ENCODE results near the gene RSAD2. TPM values are rescaled to one million over a fixed set of nuclear protein-coding genes. Genes with fewer than 3 reads are reported as not detected.

RSAD2 gene
- polyA plus RNA-seq, 1 donor from 2014 or later = 1.2 TPM

DNA sequence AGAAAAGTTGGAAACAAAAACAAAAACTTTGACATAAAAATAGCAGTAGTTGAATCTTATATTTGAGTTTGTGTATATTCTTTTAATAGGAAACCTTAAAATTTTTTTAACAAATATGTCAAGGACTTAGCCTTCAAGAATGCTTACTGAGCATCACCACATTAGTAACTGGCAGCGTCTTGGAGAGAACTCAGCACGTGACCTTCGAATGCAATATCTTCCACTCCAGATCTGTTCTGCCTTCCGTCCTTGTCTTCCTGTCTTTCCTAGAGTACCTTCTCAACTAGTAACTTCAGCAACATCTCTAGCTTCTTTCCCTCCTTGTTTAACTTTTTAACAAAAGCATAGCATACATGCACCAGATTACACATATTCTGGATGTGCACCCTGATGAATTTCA is 972 bp downstream of the RSAD2 start:
- Histone ChIP-seq H4K20me1 (ENCODE audit: insufficient read depth) (no peaks in the 10 kb centered on the region), H3K79me2 (replicated peaks; ENCODE audit: insufficient read depth, low read length) (no peaks in the 10 kb centered on the region), H3K4me2 (ENCODE audit: low read length) (no peak overlapping the region), H3F3A (ENCODE audit: insufficient read depth, low read length, poor library complexity, severe bottlenecking) (no peaks in the 10 kb centered on the region), H3K9ac (ENCODE audit: low read length) (no peak overlapping the region), H3K27me3 (ENCODE audit: insufficient read depth, low read depth, low read length) (no peaks in the 10 kb centered on the region), H3K9me2 (ENCODE audit: insufficient read depth, low read length) (no peaks in the 10 kb centered on the region), H3K4me3 (ENCODE audit: low read length) (no peak overlapping the region), H2AFZ (ENCODE audit: low read depth, low read length) (no peak overlapping the region), H3K9me3 (ENCODE audit: low read length) (no peaks in the 10 kb centered on the region), H3K36me3 (ENCODE audit: insufficient read depth, low read length) (no peaks in the 10 kb centered on the region), H3K27ac (ENCODE audit: low read length) (no peak overlapping the region)
- no peak for TF ChIP-seq TAF1 (IDR thresholded peaks at IDR 0.05; ENCODE audit: low read depth)
- TF ChIP-seq SMC3 (conservative IDR thresholded peaks at IDR 0.05; ENCODE audit: poor library complexity) = no peak
- TF ChIP-seq MXI1 (conservative IDR thresholded peaks at IDR 0.05; ENCODE audit: poor library complexity, severe bottlenecking) = no peak

GRCh38 chr2:6879011-6879410 is 1.4 kb downstream of the RSAD2 start:
- no peak overlapping the region for H3K27ac ChIP-seq (ENCODE audit: low read length)
- H3K4me2 ChIP-seq (ENCODE audit: low read length) = no peak overlapping the region
- TF ChIP-seq CTCF (IDR thresholded peaks at IDR 0.05; ENCODE audit: poor library complexity, severe bottlenecking) (no peak), TAF1 (IDR thresholded peaks at IDR 0.05; ENCODE audit: low read depth) (no peak), SMC3 (conservative IDR thresholded peaks at IDR 0.05; ENCODE audit: poor library complexity) (no peak), EP300 (conservative IDR thresholded peaks at IDR 0.05; ENCODE audit: poor library complexity, severe bottlenecking) (no peak), RAD21 (conservative IDR thresholded peaks at IDR 0.05) (no peak)
- H3K9ac ChIP-seq (ENCODE audit: low read length) = no peak overlapping the region
- no peaks in the 10 kb centered on the region for H3K9me2 ChIP-seq (ENCODE audit: insufficient read depth, low read length)
- H3K9me3 ChIP-seq (ENCODE audit: low read length) = no peaks in the 10 kb centered on the region
- no peaks in the 10 kb centered on the region for H3K36me3 ChIP-seq (ENCODE audit: insufficient read depth, low read length)
- H4K20me1 ChIP-seq (ENCODE audit: insufficient read depth) = no peaks in the 10 kb centered on the region
- no peaks in the 10 kb centered on the region for H3F3A ChIP-seq (ENCODE audit: insufficient read depth, low read length, poor library complexity, severe bottlenecking)
- no peaks in the 10 kb centered on the region for H3K27me3 ChIP-seq (ENCODE audit: insufficient read depth, low read depth, low read length)
- H2AFZ ChIP-seq (ENCODE audit: low read depth, low read length) = no peak overlapping the region
- H3K4me3 ChIP-seq (ENCODE audit: low read length) = no peak overlapping the region
- no peaks in the 10 kb centered on the region for H3K79me2 ChIP-seq (replicated peaks; ENCODE audit: insufficient read depth, low read length)

DNA sequence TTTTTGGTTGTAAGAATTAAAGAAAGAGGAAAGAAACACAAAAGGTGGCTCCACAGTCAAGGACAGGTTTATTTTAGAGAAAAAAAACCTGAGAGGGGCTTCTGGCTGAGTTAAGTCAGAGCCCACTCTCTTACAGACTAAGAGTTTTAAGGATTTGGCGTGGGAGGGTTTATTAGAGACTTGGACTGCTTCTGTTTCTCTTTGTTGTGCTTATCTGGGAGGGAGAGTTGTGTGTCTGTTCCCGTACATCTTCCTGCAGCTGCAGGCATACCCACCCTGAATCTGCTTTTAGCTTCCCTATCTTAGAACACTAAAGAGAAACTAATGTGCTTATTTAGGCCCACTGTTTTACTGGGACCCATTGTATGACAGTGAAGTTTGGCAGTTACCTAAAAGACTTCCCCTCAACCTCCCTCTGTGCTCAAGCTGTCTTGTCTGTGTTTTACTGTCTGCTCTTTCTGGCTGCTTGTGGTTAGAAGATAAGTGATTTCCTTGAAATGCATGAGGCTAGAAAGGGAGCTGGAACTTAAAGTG is 2.7 kb downstream of the RSAD2 start:
- no peak overlapping the region for H2AFZ ChIP-seq (ENCODE audit: low read depth, low read length)
- no peak overlapping the region for H3K27ac ChIP-seq (ENCODE audit: low read length)
- no peaks in the 10 kb centered on the region for H3K36me3 ChIP-seq (ENCODE audit: insufficient read depth, low read length)
- TF ChIP-seq SMC3 (conservative IDR thresholded peaks at IDR 0.05; ENCODE audit: poor library complexity) (no peak), EZH2 (IDR thresholded peaks at IDR 0.05; ENCODE audit: borderline replicate concordance, insufficient read depth, low read length, poor library complexity, severe bottlenecking) (no peak), RAD21 (conservative IDR thresholded peaks at IDR 0.05) (no peak), MXI1 (conservative IDR thresholded peaks at IDR 0.05; ENCODE audit: poor library complexity, severe bottlenecking) (no peak)
- no peaks in the 10 kb centered on the region for H3K79me2 ChIP-seq (replicated peaks; ENCODE audit: insufficient read depth, low read length)
- H4K20me1 ChIP-seq (ENCODE audit: insufficient read depth) = no peaks in the 10 kb centered on the region
- H3K27me3 ChIP-seq (ENCODE audit: insufficient read depth, low read depth, low read length) = no peaks in the 10 kb centered on the region
- no peaks in the 10 kb centered on the region for H3K9me3 ChIP-seq (ENCODE audit: low read length)
- H3F3A ChIP-seq (ENCODE audit: insufficient read depth, low read length, poor library complexity, severe bottlenecking) = no peaks in the 10 kb centered on the region
- no peak overlapping the region for H3K4me3 ChIP-seq (ENCODE audit: low read length)
- no peak overlapping the region for H3K4me2 ChIP-seq (ENCODE audit: low read length)
- no peak overlapping the region for H3K9ac ChIP-seq (ENCODE audit: low read length)
- no peaks in the 10 kb centered on the region for H3K9me2 ChIP-seq (ENCODE audit: insufficient read depth, low read length)

- Histone ChIP-seq H3K4me2 (ENCODE audit: low read length) (no peak overlapping the region), H3K9me3 (ENCODE audit: low read length) (no peaks in the 10 kb centered on the region), H3F3A (ENCODE audit: insufficient read depth, low read length, poor library complexity, severe bottlenecking) (no peaks in the 10 kb centered on the region), H3K79me2 (replicated peaks; ENCODE audit: insufficient read depth, low read length) (no peaks in the 10 kb centered on the region), H3K27me3 (ENCODE audit: insufficient read depth, low read depth, low read length) (no peaks in the 10 kb centered on the region), H3K9ac (ENCODE audit: low read length) (no peak overlapping the region), H4K20me1 (ENCODE audit: insufficient read depth) (no peaks in the 10 kb centered on the region), H3K9me2 (ENCODE audit: insufficient read depth, low read length) (no peaks in the 10 kb centered on the region), H3K27ac (ENCODE audit: low read length) (no peak overlapping the region), H2AFZ (ENCODE audit: low read depth, low read length) (no peak overlapping the region), H3K4me3 (ENCODE audit: low read length) (no peak overlapping the region), H3K36me3 (ENCODE audit: insufficient read depth, low read length) (no peaks in the 10 kb centered on the region)
- TF ChIP-seq MXI1 (conservative IDR thresholded peaks at IDR 0.05; ENCODE audit: poor library complexity, severe bottlenecking) = no peak
- TF ChIP-seq EP300 (conservative IDR thresholded peaks at IDR 0.05; ENCODE audit: poor library complexity, severe bottlenecking) = no peak
- TF ChIP-seq REST (IDR thresholded peaks at IDR 0.05; ENCODE audit: borderline replicate concordance) = no peak
- TF ChIP-seq EZH2 (IDR thresholded peaks at IDR 0.05; ENCODE audit: borderline replicate concordance, insufficient read depth, low read length, poor library complexity, severe bottlenecking) = no peak
- no peak for TF ChIP-seq POLR2AphosphoS5 (IDR thresholded peaks at IDR 0.05)
- TF ChIP-seq SMC3 (conservative IDR thresholded peaks at IDR 0.05; ENCODE audit: poor library complexity) = no peak
- TF ChIP-seq RAD21 (conservative IDR thresholded peaks at IDR 0.05) = no peak
- no peak for TF ChIP-seq TAF1 (IDR thresholded peaks at IDR 0.05; ENCODE audit: low read depth)
- no peak for TF ChIP-seq CTCF (IDR thresholded peaks at IDR 0.05; ENCODE audit: poor library complexity, severe bottlenecking)
Observed at GRCh38 chr2:6881046-6881445, 3.5 kb downstream of the RSAD2 start.

All from neural cell (in vitro differentiated cells).